ENCODE measurements around the gene MLLT10. TPM values are rescaled to one million over a fixed set of nuclear protein-coding genes. Genes with fewer than 3 reads are reported as not detected.

The MLLT10 gene
- total RNA-seq, 1 experiment from 2014 or later: 72.3 TPM

- Histone ChIP-seq H2BK5ac (ENCODE audit: insufficient read length, low read length) (no peak overlapping the region), H3K4ac (ENCODE audit: low read depth, low read length) (no peak overlapping the region), H2BK120ac (ENCODE audit: low read depth, low read length, poor library complexity, severe bottlenecking) (no peak overlapping the region), H2AK5ac (ENCODE audit: insufficient read length, low read length) (no peak overlapping the region), H3K14ac (ENCODE audit: insufficient read depth, low read length) (no peak overlapping the region), H3K4me1 (ENCODE audit: insufficient read depth, low read length) (no peaks in the 10 kb centered on the region), H2BK20ac (ENCODE audit: low read depth, low read length, poor library complexity, severe bottlenecking) (no peak overlapping the region), H2BK15ac (ENCODE audit: low read depth, low read length) (no peak overlapping the region), H3K9me3 (ENCODE audit: control insufficient read depth, low read depth, low read length) (no peaks in the 10 kb centered on the region), H3K18ac (ENCODE audit: insufficient read length, low read depth, low read length) (no peak overlapping the region), H3K56ac (ENCODE audit: insufficient read length, low read depth, low read length) (no peak overlapping the region), H3K23ac (ENCODE audit: insufficient read length, low read depth, low read length) (no peak overlapping the region), H2AFZ (ENCODE audit: low read length) (no peak overlapping the region), H4K5ac (ENCODE audit: insufficient read length, low read depth, low read length) (no peak overlapping the region), H4K8ac (replicated peaks; ENCODE audit: insufficient read length, low read depth, low read length) (no peak overlapping the region), H4K91ac (ENCODE audit: insufficient read length, low read depth, low read length) (no peak overlapping the region), H4K20me1 (ENCODE audit: control insufficient read depth, insufficient read depth, insufficient read length) (no peaks in the 10 kb centered on the region), H3K79me1 (ENCODE audit: insufficient read depth, low read depth, low read length, poor library complexity, severe bottlenecking) (no peaks in the 10 kb centered on the region), H3K27me3 (ENCODE audit: insufficient read depth, low read length) (no peaks in the 10 kb centered on the region), H3K27ac (ENCODE audit: insufficient read length, low read depth, low read length) (no peak overlapping the region), H3T11ph (ENCODE audit: low read length) (no peak overlapping the region), H2BK12ac (ENCODE audit: insufficient read length, low read depth, low read length) (no peak overlapping the region), H3K79me2 (ENCODE audit: insufficient read depth, low read length) (no peaks in the 10 kb centered on the region), H3K4me2 (ENCODE audit: insufficient read depth, insufficient read length, low read length) (no peak overlapping the region), H3K9ac (ENCODE audit: extremely low read depth, insufficient read length, low read length) (no peak overlapping the region), H3K23me2 (ENCODE audit: insufficient read length, low read depth, low read length, poor library complexity, severe bottlenecking) (no peaks in the 10 kb centered on the region)
- TF ChIP-seq CTCF (conservative IDR thresholded peaks at IDR 0.05): no peak
- DNase-seq: no peak
- Mint-ChIP-seq H3K27ac (no peak overlapping the region; a peak in 1 of 7 replicates), H3K27me3 (ENCODE audit: low read depth) (no peaks in the 10 kb centered on the region), H3K36me3 (ENCODE audit: insufficient read depth in 1 of 3, low read depth in 3 of 3) (peaks cover 0 to 6% (median 6%) of the 10 kb centered on the region in 3 experiments; a peak in 4 of 7 replicates), H3K4me3 (no peak overlapping the region), H3K4me1 (peaks cover 16 to 19% of the 10 kb centered on the region in 2 experiments), H3K9me3 (no peaks in the 10 kb centered on the region)
- no CpG with 5 or more reads among the region's 10 CpGs for WGBS (ENCODE audit: extremely low coverage, insufficient read length, low lambda C conversion rate)
These were observed 46.4 kb upstream of the MLLT10 start for GRCh38 chr10:21487416-21488180.
